K562 (cell line): ENCODE results near the gene ENOX2. TPM values are rescaled to one million over a fixed set of nuclear protein-coding genes. Genes with fewer than 3 reads are reported as not detected.

Experiments used
- CAMTA2 ChIP-seq: fragments of 250-450 bp; sonication (Bioruptor Pico); conservative IDR thresholded peaks from 2 replicates; pipeline ENCODE4 v1.5.1; 2022
- CREB1 ChIP-seq, 2 experiments: sonication (generic) in 1 of 2; formaldehyde crosslinking in 1 of 2; IDR thresholded peaks; 2 replicates each; pipeline versions ENCODE4 v1.6.1 to v1.8.0; 2012 to 2022; ENCODE audit warnings: inconsistent platforms in 1 of 2, mild to moderate bottlenecking in 1 of 2, missing genetic modification reagents in 1 of 2, moderate library complexity in 1 of 2
- MEF2D ChIP-seq: conservative IDR thresholded peaks from 2 replicates; pipeline ENCODE4 v1.6.1; 2016; ENCODE audit warnings: low read depth, missing genetic modification characterization, missing compliant biosample characterization
- PBX2 ChIP-seq, 2 experiments: IDR thresholded peaks in 1 of 2; conservative IDR thresholded peaks in 1 of 2; 2 replicates each; pipeline ENCODE4 v1.6.1; 2016; ENCODE audit warnings: low read depth in 2 of 2, mild to moderate bottlenecking in 1 of 2, missing compliant biosample characterization in 1 of 2, missing genetic modification characterization in 1 of 2, moderate library complexity in 1 of 2
- POLR2G ChIP-seq: fragments of 200-400 bp; formaldehyde crosslinking; IDR thresholded peaks from 2 replicates; pipeline ENCODE4 v1.6.1; 2017; ENCODE audit warnings: low read depth, mild to moderate bottlenecking, antibody characterized with exemption, low read length, moderate library complexity
- PTTG1 ChIP-seq: fragments of 450-650 bp; IDR thresholded peaks from 2 replicates; pipeline ENCODE4 v1.6.1; 2016; ENCODE audit warnings: low read depth, mild to moderate bottlenecking, missing genetic modification characterization, missing compliant biosample characterization
- SAP30 ChIP-seq: fragments of 200-600 bp; sonication (generic); IDR thresholded peaks from 2 replicates; pipeline ENCODE4 v1.6.1; 2012; ENCODE audit warnings: borderline replicate concordance, low read depth, mild to moderate bottlenecking, moderate library complexity, low read length, control low read depth, inconsistent platforms; ENCODE audit not compliant: insufficient read depth, poor library complexity, severe bottlenecking
- SMC3 ChIP-seq: conservative IDR thresholded peaks from 2 replicates; pipeline ENCODE4 v1.6.1; 2011; ENCODE audit warnings: low read depth, low read length, improper control_type of control experiment; ENCODE audit not compliant: insufficient read depth
- XRCC4 ChIP-seq: IDR thresholded peaks from one replicate; pipeline ENCODE4 v1.6.1; 2011; ENCODE audit not compliant: insufficient read depth, insufficient read length; ENCODE audit errors: extremely low read depth
- ZBTB40 ChIP-seq, 2 experiments: fragments of 450-650 bp in 1 of 2; sonication (generic) in 1 of 2; formaldehyde crosslinking in 1 of 2; IDR thresholded peaks; 2 replicates each; pipeline versions ENCODE4 v1.7.1 to v1.9.0; 2016 to 2022; ENCODE audit warnings: inconsistent platforms in 1 of 2, mild to moderate bottlenecking in 1 of 2, missing genetic modification reagents in 1 of 2
- ZNF165 ChIP-seq: fragments of 250-450 bp; sonication (Bioruptor Pico); IDR thresholded peaks from 2 replicates; pipeline ENCODE4 v1.4.0; 2020; ENCODE audit warnings: borderline replicate concordance
- ZNF197 ChIP-seq: fragments of 200-800 bp; sonication (Bioruptor generic); IDR thresholded peaks from 2 replicates; pipeline ENCODE4 v1.6.1; 2016; ENCODE audit warnings: low read depth, missing genetic modification characterization, missing compliant biosample characterization
- ZNF408 ChIP-seq: fragments of 250-450 bp; sonication (Bioruptor Pico); IDR thresholded peaks from 2 replicates; pipeline ENCODE4 v1.4.0; 2020; ENCODE audit warnings: low read depth, mild to moderate bottlenecking, moderate library complexity
- polyA plus RNA-seq, 8 experiments: library from polyadenylated mRNA; depleted of rRNA in 4 of 8; stranded (reverse) in 5 of 8; unstranded in 3 of 8; fragments of >200 nt; fragmentation: Nextera tagmentation in 2 of 8; fragmentation: Illumina TruSeq in 1 of 8; extraction: Ambion mirVana in 2 of 8; extraction: Trizol in 1 of 8; gene quantifications; 2 replicates each; pipeline versions ENCODE4 v1.2.1 to v1.2.3, GENCODE V29; 2011 to 2014; ENCODE audit warnings: inconsistent platforms in 1 of 8, missing spikeins in 1 of 8
- total RNA-seq, 7 experiments: library from RNA; depleted of rRNA in 6 of 7; stranded (reverse); fragments of >200 nt in 6 of 7; fragmentation: Illumina TruSeq in 2 of 7; extraction: Trizol in 2 of 7; gene quantifications; 2 replicates each; pipeline versions ENCODE4 v1.2.1 to v1.2.3, GENCODE V29; 2011 to 2021; ENCODE audit warnings: low replicate concordance in 1 of 7

The ENOX2 gene
- total and polyA plus RNA-seq, 9 of the 15 experiments (the other 6 are each of a cell fraction or from before 2014, with no cell fraction given): 6.1 to 24.0 (median 13.8) TPM

DNA sequence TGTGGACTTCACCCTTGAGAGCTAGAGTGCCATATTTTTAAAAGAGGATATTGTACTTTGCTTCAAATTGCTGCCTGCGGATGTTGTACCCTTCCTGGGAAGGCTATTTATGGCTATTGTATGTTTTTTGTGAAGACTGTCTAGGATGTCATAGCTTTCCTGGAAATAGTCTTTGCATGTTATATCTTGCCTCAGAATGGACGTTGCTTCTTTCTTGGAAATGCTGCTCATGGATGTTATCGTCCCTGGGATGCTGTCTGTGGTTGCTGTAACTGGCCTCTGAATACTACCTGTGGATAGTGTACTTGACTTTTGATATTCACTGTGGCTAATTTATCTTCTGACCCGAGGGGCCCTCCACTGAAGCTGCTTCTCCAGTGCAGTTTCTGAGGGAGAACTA lies 146.8 kb downstream of the ENOX2 start (continued):
- TF ChIP-seq ZBTB40 (IDR thresholded peaks at IDR 0.05): no peak
- TF ChIP-seq ZBTB40 (CRISPR knock-in tag; IDR thresholded peaks at IDR 0.05): no peak
- TF ChIP-seq POLR2G: no peak
- no peak for TF ChIP-seq XRCC4
- TF ChIP-seq CAMTA2 (CRISPR knock-in tag): no peak
- no peak for TF ChIP-seq SAP30
- TF ChIP-seq PTTG1 (tag): no peak
- TF ChIP-seq MEF2D: peak; percentile 56; the same call in 1 of the 2 replicates
- no peak for TF ChIP-seq ZNF408 (CRISPR knock-in tag)
- TF ChIP-seq SMC3: no peak
- no peak for TF ChIP-seq ZNF165 (CRISPR knock-in tag)
- no peak for TF ChIP-seq ZNF197
- TF ChIP-seq PBX2 (CRISPR knock-in tag; IDR thresholded peaks at IDR 0.05; ENCODE audit: low read depth): no peak
- TF ChIP-seq PBX2 (tag; conservative IDR thresholded peaks at IDR 0.05; ENCODE audit: low read depth): no peak
- no peak for TF ChIP-seq CREB1 (IDR thresholded peaks at IDR 0.05)
- TF ChIP-seq CREB1 (CRISPR knock-in tag; IDR thresholded peaks at IDR 0.05): no peak
